Islet of Langerhans (tissue), 1 donor: ENCODE measurements around the gene ZNF396.
A peak's percentile ranks its signal among the peaks of the same experiment; 100 is the strongest.

Source experiments
- FAIRE-seq: peaks from one replicate; lab custom pipeline; 2011; peaks lifted over from hg19 to GRCh38; lab: Jason Lieb, UNC

Gene ZNF396

GRCh38 chr18:35383136-35383535, 6.0 kb upstream of the ZNF396 start:
- FAIRE-seq: no peak

- no peak for FAIRE-seq
Measured at GRCh38 chr18:35379421-35379820, 2.3 kb upstream of the ZNF396 start.

GRCh38 chr18:35378574-35378896, 1.4 kb upstream of the ZNF396 start:
- FAIRE-seq: no peak

GRCh38 chr18:35377875-35378573, 887 bp upstream of the ZNF396 start:
- no peak for FAIRE-seq

GRCh38 chr18:35376393-35376741, 770 bp downstream of the ZNF396 start:
- FAIRE-seq: no peak

- no peak for FAIRE-seq
Measured at GRCh38 chr18:35374708-35375107, 2.4 kb downstream of the ZNF396 start.

- FAIRE-seq: no peak
Measured at GRCh38 chr18:35371412-35372195, 5.5 kb downstream of the ZNF396 start.

GRCh38 chr18:35369126-35369525, 8.0 kb downstream of the ZNF396 start:
- FAIRE-seq: no peak

- FAIRE-seq: no peak
Measured at GRCh38 chr18:35368595-35368994, 8.5 kb downstream of the ZNF396 start.

- FAIRE-seq: no peak
Measured at GRCh38 chr18:35362531-35362930, 14.6 kb downstream of the ZNF396 start.

- FAIRE-seq: no peak
Measured at GRCh38 chr18:35361570-35362321, 15.4 kb downstream of the ZNF396 start.

GRCh38 chr18:35355140-35355618, 22.0 kb downstream of the ZNF396 start:
- peak; percentile 55 for FAIRE-seq

- FAIRE-seq: no peak
Measured at GRCh38 chr18:35352778-35353177, 24.4 kb downstream of the ZNF396 start.

- FAIRE-seq: no peak
Measured at GRCh38 chr18:35352283-35352682, 24.9 kb downstream of the ZNF396 start.

- FAIRE-seq: no peak
Measured at GRCh38 chr18:35348001-35348400, 29.1 kb downstream of the ZNF396 start.

- no peak for FAIRE-seq
Measured at GRCh38 chr18:35345950-35346349, 31.2 kb downstream of the ZNF396 start.

GRCh38 chr18:35345460-35345921, 31.6 kb downstream of the ZNF396 start:
- no peak for FAIRE-seq

GRCh38 chr18:35344736-35345459, 32.2 kb downstream of the ZNF396 start:
- FAIRE-seq: no peak

GRCh38 chr18:35343936-35344735, 33.0 kb downstream of the ZNF396 start, which contains the start of gene ZNF24:
Gene ZNF24, minus strand, starts transcription at chr18:35344420. Its CDS starts 3,770 bp downstream, at chr18:35340650.
- FAIRE-seq: peak; percentile 36

GRCh38 chr18:35343488-35343935, 33.6 kb downstream of the ZNF396 start:
- no peak for FAIRE-seq

GRCh38 chr18:35337286-35337685, 39.9 kb downstream of the ZNF396 start:
- no peak for FAIRE-seq
